NCI-H69 (cell line): ENCODE measurements around the gene CRPPA.
"Not testable (repeated sequence)": the region's sequence is repeated elsewhere in the genome, so short reads cannot be mapped to it uniquely, and the experiment has no call there.

ENCODE experiments used
- DNase-seq: peaks from one replicate; lab custom pipeline; 2025; lab: John Stamatoyannopoulos, UW

Gene CRPPA

GRCh38 chr7:16397501-16398145, 23.7 kb downstream of the CRPPA start:
- no peak for DNase-seq

DNA sequence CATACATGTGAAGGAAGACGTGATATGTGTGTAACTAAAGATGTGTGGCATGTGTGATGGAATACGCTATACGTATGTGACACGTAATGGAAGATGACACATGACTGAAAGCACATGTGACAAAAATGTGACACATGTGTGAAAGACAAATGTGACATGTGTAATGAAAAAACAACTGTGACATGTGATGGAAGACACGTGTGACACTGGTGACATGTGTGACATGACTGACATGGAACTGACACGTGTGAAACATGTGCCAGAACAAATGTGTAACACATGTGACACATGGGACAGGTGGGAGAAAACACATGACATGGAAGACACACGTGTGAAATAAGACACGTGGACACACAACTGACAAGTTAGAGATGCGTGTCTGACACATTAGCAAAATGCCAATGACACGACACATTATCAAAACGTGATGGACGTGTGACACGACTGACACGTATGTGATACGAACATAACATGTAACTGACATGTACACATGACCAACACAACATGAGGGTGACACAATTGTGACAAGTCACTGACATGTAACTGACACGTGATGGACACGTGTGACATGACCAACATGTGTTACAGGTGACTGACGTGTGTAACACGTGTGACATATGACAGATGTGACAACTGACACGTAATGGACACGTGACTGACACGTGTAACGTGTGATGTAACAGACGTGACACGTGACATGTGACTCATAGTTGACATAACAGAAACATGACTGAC, 24.4 kb downstream of the CRPPA start:
- DNase-seq = no peak

GRCh38 chr7:16395121-16395520, 26.2 kb downstream of the CRPPA start:
- peak; percentile 9 for DNase-seq

DNA sequence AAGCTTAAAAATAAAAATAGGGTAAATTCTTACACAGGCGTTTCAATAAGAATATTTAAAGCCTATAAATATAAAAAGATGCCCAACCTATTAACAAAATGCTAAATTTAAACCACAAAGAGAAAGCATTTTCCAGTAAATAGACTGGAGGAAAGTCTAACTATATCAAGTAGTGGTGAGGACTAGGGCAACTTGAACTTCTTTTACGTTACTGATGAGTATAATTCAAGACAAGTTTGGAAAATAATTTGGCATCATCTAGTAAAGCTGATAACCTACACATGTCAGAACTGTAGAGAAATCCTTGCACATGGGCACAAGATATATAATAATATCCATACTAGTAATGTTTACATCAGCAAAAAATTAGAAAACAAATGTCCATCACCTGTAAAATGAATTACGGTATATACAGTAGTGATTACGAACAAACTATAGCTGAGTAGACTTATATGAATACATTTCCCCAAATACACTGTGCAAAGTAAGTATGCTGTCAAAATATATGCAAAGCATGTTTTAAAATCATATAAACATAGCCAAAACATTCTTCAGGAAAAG, 27.4 kb downstream of the CRPPA start:
- no peak for DNase-seq

- DNase-seq = no peak
Measured at GRCh38 chr7:16392990-16393523, 28.3 kb downstream of the CRPPA start.

- not testable (repeated sequence) for DNase-seq
Measured at GRCh38 chr7:16383786-16384185, 37.6 kb downstream of the CRPPA start.

DNA sequence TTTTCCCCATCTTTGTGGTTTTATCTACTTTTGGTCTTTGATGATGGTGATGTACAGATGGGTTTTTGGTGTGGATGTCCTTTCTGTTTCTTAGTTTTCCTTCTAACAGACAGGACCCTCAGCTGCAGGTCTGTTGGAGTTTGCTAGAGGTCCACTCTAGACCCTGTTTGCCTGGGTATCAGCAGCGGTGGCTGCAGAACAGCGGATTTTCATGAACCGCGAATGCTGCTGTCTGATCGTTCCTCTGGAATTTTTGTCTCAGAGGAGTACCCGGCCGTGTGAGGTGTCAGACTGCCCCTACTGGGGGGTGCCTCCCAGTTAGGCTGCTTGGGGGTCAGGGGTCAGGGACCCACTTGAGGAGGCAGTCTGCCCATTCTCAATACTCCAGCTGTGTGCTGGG, 38.2 kb downstream of the CRPPA start:
- not testable (repeated sequence) for DNase-seq
